Measurements from ENCODE around the gene ALOX5AP.

DNA sequence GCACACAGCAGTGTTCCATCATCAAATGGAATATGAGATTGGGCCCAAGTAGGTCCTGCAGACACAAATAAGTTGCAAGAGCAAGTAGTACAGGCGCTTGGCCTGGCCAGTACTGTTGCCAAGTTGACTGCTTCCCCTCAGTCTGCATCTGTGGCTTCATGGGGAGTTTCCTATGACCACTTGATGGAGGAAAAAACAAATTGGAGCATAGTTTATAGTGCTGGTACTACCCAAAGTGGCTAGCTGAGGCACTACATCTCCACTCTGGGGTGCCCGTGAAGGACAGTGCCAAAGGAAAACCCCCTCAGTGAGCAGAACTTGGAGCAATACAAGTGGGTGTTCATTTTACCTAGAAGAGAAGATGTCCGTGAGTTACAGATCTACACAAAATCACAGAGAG, 10.6 kb upstream of the ALOX5AP start:
- TF ChIP-seq USF2 (IDR thresholded peaks at IDR 0.05): no peak
- TF ChIP-seq HEYL (CRISPR knock-in tag; IDR thresholded peaks at IDR 0.05): no peak
- TF ChIP-seq, protein P1, sequence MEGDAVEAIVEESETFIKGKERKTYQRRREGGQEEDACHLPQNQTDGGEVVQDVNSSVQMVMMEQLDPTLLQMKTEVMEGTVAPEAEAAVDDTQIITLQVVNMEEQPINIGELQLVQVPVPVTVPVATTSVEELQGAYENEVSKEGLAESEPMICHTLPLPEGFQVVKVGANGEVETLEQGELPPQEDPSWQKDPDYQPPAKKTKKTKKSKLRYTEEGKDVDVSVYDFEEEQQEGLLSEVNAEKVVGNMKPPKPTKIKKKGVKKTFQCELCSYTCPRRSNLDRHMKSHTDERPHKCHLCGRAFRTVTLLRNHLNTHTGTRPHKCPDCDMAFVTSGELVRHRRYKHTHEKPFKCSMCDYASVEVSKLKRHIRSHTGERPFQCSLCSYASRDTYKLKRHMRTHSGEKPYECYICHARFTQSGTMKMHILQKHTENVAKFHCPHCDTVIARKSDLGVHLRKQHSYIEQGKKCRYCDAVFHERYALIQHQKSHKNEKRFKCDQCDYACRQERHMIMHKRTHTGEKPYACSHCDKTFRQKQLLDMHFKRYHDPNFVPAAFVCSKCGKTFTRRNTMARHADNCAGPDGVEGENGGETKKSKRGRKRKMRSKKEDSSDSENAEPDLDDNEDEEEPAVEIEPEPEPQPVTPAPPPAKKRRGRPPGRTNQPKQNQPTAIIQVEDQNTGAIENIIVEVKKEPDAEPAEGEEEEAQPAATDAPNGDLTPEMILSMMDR (IDR thresholded peaks at IDR 0.05): no peak
- no peak for TF ChIP-seq POLR2A (IDR thresholded peaks at IDR 0.05; ENCODE audit: low read length)
- TF ChIP-seq MAFK (IDR thresholded peaks at IDR 0.05; ENCODE audit: partially characterized antibody): no peak
- TF ChIP-seq SREBF2 (IDR thresholded peaks at IDR 0.05): no peak
- no peak for TF ChIP-seq JUNB (IDR thresholded peaks at IDR 0.05)
- no peak for TF ChIP-seq RAD21 (conservative IDR thresholded peaks at IDR 0.05 in 1 of 2, IDR thresholded peaks at IDR 0.05 in 1 of 2)
- no peak for TF ChIP-seq CEBPB (IDR thresholded peaks at IDR 0.05)
- TF ChIP-seq HDAC2 (IDR thresholded peaks at IDR 0.05): no peak
- no peak for TF ChIP-seq EP300 (IDR thresholded peaks at IDR 0.05)
- TF ChIP-seq GATA3 (IDR thresholded peaks at IDR 0.05; ENCODE audit: borderline replicate concordance): no peak
- no peak for TF ChIP-seq HMGXB4 (CRISPR knock-in tag; IDR thresholded peaks at IDR 0.05; ENCODE audit: borderline replicate concordance)
- TF ChIP-seq RNF2 (IDR thresholded peaks at IDR 0.05; ENCODE audit: borderline replicate concordance, low read depth): no peak

All from A549 (cell line).